Endothelial cell (in vitro differentiated cells): ENCODE results near the gene SCAF8. TPM values are rescaled to one million over a fixed set of nuclear protein-coding genes. Genes with fewer than 3 reads are reported as not detected.

ENCODE experiments used
- DNase-seq: peaks from one replicate; pipeline ENCODE4 v3.0.0; 2021; ENCODE audit warnings: low spot score
- H3K27ac Mint-ChIP-seq: one replicate; pipeline ENCODE4 v1.8.0; 2021; ENCODE audit warnings: mixed read lengths, inconsistent platforms; ENCODE audit not compliant: unreplicated experiment
- H3K27me3 Mint-ChIP-seq: one replicate; pipeline ENCODE4 v1.8.0; 2021; ENCODE audit warnings: mild to moderate bottlenecking, moderate library complexity, mixed read lengths, inconsistent platforms; ENCODE audit not compliant: unreplicated experiment
- H3K36me3 Mint-ChIP-seq: one replicate; pipeline ENCODE4 v1.8.0; 2021; ENCODE audit warnings: mild to moderate bottlenecking, low read depth, mixed read lengths, inconsistent platforms; ENCODE audit not compliant: unreplicated experiment
- H3K4me1 Mint-ChIP-seq: one replicate; pipeline ENCODE4 v1.8.0; 2021; ENCODE audit warnings: mild to moderate bottlenecking, mixed read lengths, inconsistent platforms; ENCODE audit not compliant: unreplicated experiment
- H3K4me3 Mint-ChIP-seq: one replicate; pipeline ENCODE4 v1.8.0; 2021; ENCODE audit warnings: mild to moderate bottlenecking, mixed read lengths, inconsistent platforms; ENCODE audit not compliant: unreplicated experiment
- H3K9me3 Mint-ChIP-seq: one replicate; pipeline ENCODE4 v1.8.0; 2021; ENCODE audit warnings: mixed read lengths, inconsistent platforms; ENCODE audit not compliant: unreplicated experiment
- CTCF ChIP-seq: fragments of 200-600 bp; sonication (generic); IDR thresholded peaks from one replicate; pipeline ENCODE4 v1.5.0; 2021; ENCODE audit warnings: antibody characterized with exemption; ENCODE audit not compliant: unreplicated experiment
- total RNA-seq: library from RNA; stranded (reverse); fragmentation: NEBNext Ultra II Directional; extraction: Animal tissue kit (Norgen Biotek cat#: 25700); gene quantifications from one replicate; pipeline ENCODE4 v1.2.1, GENCODE V29; 2021; ENCODE audit not compliant: unreplicated experiment

Gene SCAF8
- total RNA-seq, 1 donor from 2014 or later, result 51.4 TPM

DNA sequence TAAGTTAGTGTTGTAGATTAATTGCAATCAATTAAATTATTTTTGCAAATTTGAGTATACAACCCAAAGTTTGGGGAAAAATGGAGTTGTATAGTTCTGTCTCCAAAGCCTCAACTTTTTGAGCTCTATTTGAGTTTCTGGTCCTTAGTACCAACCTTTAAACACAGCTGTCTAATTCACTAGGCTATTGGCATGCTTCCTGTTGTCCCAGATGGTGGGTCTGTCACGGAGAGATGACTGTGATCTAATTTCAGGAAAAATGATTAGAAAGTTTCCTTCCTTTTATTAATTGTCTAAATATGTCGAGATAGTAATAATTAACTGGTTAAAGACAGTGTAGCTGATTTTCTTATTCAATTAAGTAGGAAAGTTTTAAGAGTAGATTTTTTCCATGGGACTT, 109.6 kb downstream of the SCAF8 start:
- H3K9me3 Mint-ChIP-seq, result no peaks in the 10 kb centered on the region
- TF ChIP-seq CTCF, result no peak
- H3K36me3 Mint-ChIP-seq, result peaks cover 5% of the 10 kb centered on the region
- no peak overlapping the region for H3K27ac Mint-ChIP-seq
- H3K27me3 Mint-ChIP-seq, result no peaks in the 10 kb centered on the region
- no peak overlapping the region for H3K4me3 Mint-ChIP-seq
- DNase-seq, result no peak
- H3K4me1 Mint-ChIP-seq, result peaks cover 22% of the 10 kb centered on the region

- Mint-ChIP-seq H3K9me3 (no peaks in the 10 kb centered on the region), H3K27me3 (peaks cover 2% of the 10 kb centered on the region), H3K36me3 (no peaks in the 10 kb centered on the region), H3K4me1 (peaks cover 13% of the 10 kb centered on the region), H3K27ac (no peak overlapping the region), H3K4me3 (no peak overlapping the region)
- no peak for TF ChIP-seq CTCF
- DNase-seq, result no peak
Measured at GRCh38 chr6:154847318-154847717, 114.1 kb downstream of the SCAF8 start.

- Mint-ChIP-seq H3K9me3 (no peaks in the 10 kb centered on the region), H3K27me3 (peaks cover 2% of the 10 kb centered on the region), H3K4me1 (peaks cover 2% of the 10 kb centered on the region), H3K4me3 (no peak overlapping the region), H3K27ac (no peak overlapping the region), H3K36me3 (no peaks in the 10 kb centered on the region)
- no peak for DNase-seq
- no peak for TF ChIP-seq CTCF
Measured at GRCh38 chr6:154848580-154848979, 115.4 kb downstream of the SCAF8 start.

DNA sequence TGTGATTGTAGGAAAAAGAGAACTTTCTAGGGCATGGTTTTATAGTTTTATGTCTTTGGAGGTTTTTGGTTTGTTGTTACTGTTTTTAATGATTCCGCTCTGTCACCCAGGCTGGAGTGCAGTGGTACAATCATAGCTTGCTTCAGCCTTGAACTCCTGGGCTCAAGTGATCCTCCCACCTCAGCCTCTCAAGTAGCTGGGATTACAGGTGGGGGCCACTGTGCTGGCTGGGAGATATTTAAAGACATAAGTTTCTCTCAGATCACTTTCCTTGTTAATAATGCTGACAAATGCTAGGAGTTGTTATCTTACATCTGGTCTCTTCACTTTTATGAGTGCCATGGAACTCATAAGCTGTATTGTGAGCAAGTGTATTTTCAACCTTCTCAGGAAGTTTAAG, 116.3 kb downstream of the SCAF8 start:
- no peak for DNase-seq
- TF ChIP-seq CTCF, result no peak
- Mint-ChIP-seq H3K36me3 (no peaks in the 10 kb centered on the region), H3K27me3 (peaks cover 2% of the 10 kb centered on the region), H3K27ac (no peak overlapping the region), H3K4me3 (no peak overlapping the region), H3K4me1 (no peaks in the 10 kb centered on the region), H3K9me3 (no peaks in the 10 kb centered on the region)

GRCh38 chr6:154852687-154853086, 119.5 kb downstream of the SCAF8 start:
- H3K27me3 Mint-ChIP-seq, result peaks cover 2% of the 10 kb centered on the region
- no peak overlapping the region for H3K27ac Mint-ChIP-seq
- no peak overlapping the region for H3K4me3 Mint-ChIP-seq
- H3K9me3 Mint-ChIP-seq, result no peaks in the 10 kb centered on the region
- H3K36me3 Mint-ChIP-seq, result no peaks in the 10 kb centered on the region
- TF ChIP-seq CTCF, result no peak
- DNase-seq, result no peak
- H3K4me1 Mint-ChIP-seq, result no peaks in the 10 kb centered on the region
